HepG2 (cell line): Measurements from ENCODE around the gene PCBP1. TPM values are rescaled to one million over a fixed set of nuclear protein-coding genes. Genes with fewer than 3 reads are reported as not detected.
A peak's percentile ranks its signal among the peaks of the same experiment; 100 is the strongest.

Experiments used
- EHMT2 ChIP-seq: fragments of 200-600 bp; sonication (generic); IDR thresholded peaks from 2 replicates; pipeline ENCODE4 v1.7.0; 2017; ENCODE audit warnings: antibody characterized with exemption, low read depth, low read length, borderline replicate concordance
- MEF2D ChIP-seq: sonication (generic); formaldehyde crosslinking; IDR thresholded peaks from 2 replicates; pipeline ENCODE4 v1.5.1; 2020; ENCODE audit warnings: mild to moderate bottlenecking, missing genetic modification reagents
- NR3C1 ChIP-seq: sonication (generic); formaldehyde crosslinking; IDR thresholded peaks from 2 replicates; pipeline ENCODE4 v1.4.0; 2020; ENCODE audit warnings: missing genetic modification reagents
- SALL1 ChIP-seq: sonication (generic); formaldehyde crosslinking; IDR thresholded peaks from 2 replicates; pipeline ENCODE4 v1.8.0; 2022; ENCODE audit warnings: mild to moderate bottlenecking, missing genetic modification reagents
- SAP130 ChIP-seq: IDR thresholded peaks from 2 replicates; pipeline ENCODE4 v1.6.1; 2016; ENCODE audit warnings: low read depth
- SYNCRIP ChIP-seq: fragments of 200-400 bp; formaldehyde crosslinking; IDR thresholded peaks from 2 replicates; pipeline ENCODE4 v1.6.1; 2018; ENCODE audit warnings: mild to moderate bottlenecking, low read depth, low read length; ENCODE audit not compliant: insufficient read depth
- THAP11 ChIP-seq: IDR thresholded peaks from 2 replicates; pipeline ENCODE4 v1.6.1; 2016; ENCODE audit warnings: missing biosample characterization, missing genetic modification reagents
- ZBTB38 ChIP-seq: sonication (generic); formaldehyde crosslinking; IDR thresholded peaks from 2 replicates; pipeline ENCODE4 v1.5.1; 2020; ENCODE audit warnings: mild to moderate bottlenecking, missing genetic modification reagents
- ZNF253 ChIP-seq: sonication (generic); formaldehyde crosslinking; IDR thresholded peaks from 2 replicates; pipeline ENCODE4 v1.8.0; 2022; ENCODE audit warnings: mild to moderate bottlenecking, missing genetic modification reagents, borderline replicate concordance
- polyA plus RNA-seq, 8 experiments: library from polyadenylated mRNA; depleted of rRNA in 3 of 8; stranded (reverse) in 7 of 8; unstranded in 1 of 8; fragments of >200 nt; fragmentation: Illumina TruSeq in 4 of 8; extraction: Trizol in 4 of 8; gene quantifications; 2 replicates each; pipeline versions ENCODE4 v1.2.1 to v1.2.3, GENCODE V29; 2011 to 2016; ENCODE audit warnings: low read depth in 4 of 8, missing spikeins in 1 of 8, mixed read lengths in 1 of 8; ENCODE audit not compliant: insufficient read depth in 1 of 8
- total RNA-seq, 5 experiments: library from RNA; depleted of rRNA; stranded (reverse); fragments of >200 nt; fragmentation: Illumina TruSeq; extraction: Trizol; gene quantifications; 2 replicates each; pipeline ENCODE4 v1.2.3, GENCODE V29; 2016; ENCODE audit warnings: low read depth in 1 of 5
- TF ChIP-seq, protein P1 (sequence below): sonication (generic); formaldehyde crosslinking; IDR thresholded peaks from 2 replicates; pipeline ENCODE4 v1.4.0; 2020; ENCODE audit warnings: missing genetic modification reagents
- TF ChIP-seq, protein P2 (sequence below): sonication (generic); formaldehyde crosslinking; IDR thresholded peaks from 2 replicates; pipeline ENCODE4 v1.4.0; 2020; ENCODE audit warnings: mild to moderate bottlenecking, missing genetic modification reagents
- TF ChIP-seq, protein P3 (sequence below): sonication (generic); formaldehyde crosslinking; IDR thresholded peaks from 2 replicates; pipeline ENCODE4 v1.4.0; 2020; ENCODE audit warnings: missing genetic modification reagents, borderline replicate concordance
- TF ChIP-seq, protein P4 (sequence below): sonication (generic); formaldehyde crosslinking; IDR thresholded peaks from 2 replicates; pipeline ENCODE4 v1.5.1; 2020; ENCODE audit warnings: mild to moderate bottlenecking, moderate library complexity, missing genetic modification reagents

The PCBP1 gene
- total and polyA plus RNA-seq, 2 of the 13 experiments (the other 11 are each of a cell fraction or from before 2014, with no cell fraction given) = 32.0 to 137 TPM

GRCh38 chr2:70132244-70133126 is 45.2 kb downstream of the PCBP1 start (continued):
- peak; percentile 56; the same call in 1 of the 2 replicates for TF ChIP-seq SALL1 (CRISPR knock-in tag)
- no peak for TF ChIP-seq SYNCRIP
- TF ChIP-seq, protein P1, sequence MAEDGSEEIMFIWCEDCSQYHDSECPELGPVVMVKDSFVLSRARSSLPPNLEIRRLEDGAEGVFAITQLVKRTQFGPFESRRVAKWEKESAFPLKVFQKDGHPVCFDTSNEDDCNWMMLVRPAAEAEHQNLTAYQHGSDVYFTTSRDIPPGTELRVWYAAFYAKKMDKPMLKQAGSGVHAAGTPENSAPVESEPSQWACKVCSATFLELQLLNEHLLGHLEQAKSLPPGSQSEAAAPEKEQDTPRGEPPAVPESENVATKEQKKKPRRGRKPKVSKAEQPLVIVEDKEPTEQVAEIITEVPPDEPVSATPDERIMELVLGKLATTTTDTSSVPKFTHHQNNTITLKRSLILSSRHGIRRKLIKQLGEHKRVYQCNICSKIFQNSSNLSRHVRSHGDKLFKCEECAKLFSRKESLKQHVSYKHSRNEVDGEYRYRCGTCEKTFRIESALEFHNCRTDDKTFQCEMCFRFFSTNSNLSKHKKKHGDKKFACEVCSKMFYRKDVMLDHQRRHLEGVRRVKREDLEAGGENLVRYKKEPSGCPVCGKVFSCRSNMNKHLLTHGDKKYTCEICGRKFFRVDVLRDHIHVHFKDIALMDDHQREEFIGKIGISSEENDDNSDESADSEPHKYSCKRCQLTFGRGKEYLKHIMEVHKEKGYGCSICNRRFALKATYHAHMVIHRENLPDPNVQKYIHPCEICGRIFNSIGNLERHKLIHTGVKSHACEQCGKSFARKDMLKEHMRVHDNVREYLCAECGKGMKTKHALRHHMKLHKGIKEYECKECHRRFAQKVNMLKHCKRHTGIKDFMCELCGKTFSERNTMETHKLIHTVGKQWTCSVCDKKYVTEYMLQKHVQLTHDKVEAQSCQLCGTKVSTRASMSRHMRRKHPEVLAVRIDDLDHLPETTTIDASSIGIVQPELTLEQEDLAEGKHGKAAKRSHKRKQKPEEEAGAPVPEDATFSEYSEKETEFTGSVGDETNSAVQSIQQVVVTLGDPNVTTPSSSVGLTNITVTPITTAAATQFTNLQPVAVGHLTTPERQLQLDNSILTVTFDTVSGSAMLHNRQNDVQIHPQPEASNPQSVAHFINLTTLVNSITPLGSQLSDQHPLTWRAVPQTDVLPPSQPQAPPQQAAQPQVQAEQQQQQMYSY (CRISPR knock-in tag) = 0 out of 2 replicates have a peak, but pooled peaks have one; percentile 45
- TF ChIP-seq, protein P2, sequence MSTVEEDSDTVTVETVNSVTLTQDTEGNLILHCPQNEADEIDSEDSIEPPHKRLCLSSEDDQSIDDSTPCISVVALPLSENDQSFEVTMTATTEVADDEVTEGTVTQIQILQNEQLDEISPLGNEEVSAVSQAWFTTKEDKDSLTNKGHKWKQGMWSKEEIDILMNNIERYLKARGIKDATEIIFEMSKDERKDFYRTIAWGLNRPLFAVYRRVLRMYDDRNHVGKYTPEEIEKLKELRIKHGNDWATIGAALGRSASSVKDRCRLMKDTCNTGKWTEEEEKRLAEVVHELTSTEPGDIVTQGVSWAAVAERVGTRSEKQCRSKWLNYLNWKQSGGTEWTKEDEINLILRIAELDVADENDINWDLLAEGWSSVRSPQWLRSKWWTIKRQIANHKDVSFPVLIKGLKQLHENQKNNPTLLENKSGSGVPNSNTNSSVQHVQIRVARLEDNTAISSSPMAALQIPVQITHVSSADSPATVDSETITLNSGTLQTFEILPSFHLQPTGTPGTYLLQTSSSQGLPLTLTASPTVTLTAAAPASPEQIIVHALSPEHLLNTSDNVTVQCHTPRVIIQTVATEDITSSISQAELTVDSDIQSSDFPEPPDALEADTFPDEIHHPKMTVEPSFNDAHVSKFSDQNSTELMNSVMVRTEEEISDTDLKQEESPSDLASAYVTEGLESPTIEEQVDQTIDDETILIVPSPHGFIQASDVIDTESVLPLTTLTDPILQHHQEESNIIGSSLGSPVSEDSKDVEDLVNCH (CRISPR knock-in tag) = no peak
- 0 out of 2 replicates have a peak, but pooled peaks have one; percentile 10 for TF ChIP-seq THAP11 (CRISPR knock-in tag)
- TF ChIP-seq MEF2D (CRISPR knock-in tag) = no peak
- no peak for TF ChIP-seq ZNF253 (CRISPR knock-in tag)
- TF ChIP-seq, protein P3, sequence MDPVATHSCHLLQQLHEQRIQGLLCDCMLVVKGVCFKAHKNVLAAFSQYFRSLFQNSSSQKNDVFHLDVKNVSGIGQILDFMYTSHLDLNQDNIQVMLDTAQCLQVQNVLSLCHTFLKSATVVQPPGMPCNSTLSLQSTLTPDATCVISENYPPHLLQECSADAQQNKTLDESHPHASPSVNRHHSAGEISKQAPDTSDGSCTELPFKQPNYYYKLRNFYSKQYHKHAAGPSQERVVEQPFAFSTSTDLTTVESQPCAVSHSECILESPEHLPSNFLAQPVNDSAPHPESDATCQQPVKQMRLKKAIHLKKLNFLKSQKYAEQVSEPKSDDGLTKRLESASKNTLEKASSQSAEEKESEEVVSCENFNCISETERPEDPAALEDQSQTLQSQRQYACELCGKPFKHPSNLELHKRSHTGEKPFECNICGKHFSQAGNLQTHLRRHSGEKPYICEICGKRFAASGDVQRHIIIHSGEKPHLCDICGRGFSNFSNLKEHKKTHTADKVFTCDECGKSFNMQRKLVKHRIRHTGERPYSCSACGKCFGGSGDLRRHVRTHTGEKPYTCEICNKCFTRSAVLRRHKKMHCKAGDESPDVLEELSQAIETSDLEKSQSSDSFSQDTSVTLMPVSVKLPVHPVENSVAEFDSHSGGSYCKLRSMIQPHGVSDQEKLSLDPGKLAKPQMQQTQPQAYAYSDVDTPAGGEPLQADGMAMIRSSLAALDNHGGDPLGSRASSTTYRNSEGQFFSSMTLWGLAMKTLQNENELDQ (CRISPR knock-in tag) = no peak
- TF ChIP-seq, protein P4, sequence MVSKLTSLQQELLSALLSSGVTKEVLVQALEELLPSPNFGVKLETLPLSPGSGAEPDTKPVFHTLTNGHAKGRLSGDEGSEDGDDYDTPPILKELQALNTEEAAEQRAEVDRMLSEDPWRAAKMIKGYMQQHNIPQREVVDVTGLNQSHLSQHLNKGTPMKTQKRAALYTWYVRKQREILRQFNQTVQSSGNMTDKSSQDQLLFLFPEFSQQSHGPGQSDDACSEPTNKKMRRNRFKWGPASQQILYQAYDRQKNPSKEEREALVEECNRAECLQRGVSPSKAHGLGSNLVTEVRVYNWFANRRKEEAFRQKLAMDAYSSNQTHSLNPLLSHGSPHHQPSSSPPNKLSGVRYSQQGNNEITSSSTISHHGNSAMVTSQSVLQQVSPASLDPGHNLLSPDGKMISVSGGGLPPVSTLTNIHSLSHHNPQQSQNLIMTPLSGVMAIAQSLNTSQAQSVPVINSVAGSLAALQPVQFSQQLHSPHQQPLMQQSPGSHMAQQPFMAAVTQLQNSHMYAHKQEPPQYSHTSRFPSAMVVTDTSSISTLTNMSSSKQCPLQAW = peak; percentile 52; the same call in 1 of the 2 replicates
- peak; percentile 68; the same call in 1 of the 2 replicates for TF ChIP-seq SAP130
- no peak for TF ChIP-seq NR3C1 (CRISPR knock-in tag)
- no peak for TF ChIP-seq ZBTB38 (CRISPR knock-in tag)
- no peak for TF ChIP-seq EHMT2
